Prostate gland (tissue), 2 donors: Measurements from ENCODE around the gene SIRT3.

ENCODE experiments used
- CTCF ChIP-seq, 4 experiments: fragments of 200-600 bp in 2 of 4; fragments of 450-650 bp in 2 of 4; sonication (generic) in 2 of 4; IDR thresholded peaks; 1 replicate in 3 of 4; 2 replicates in 1 of 4; pipeline ENCODE4 v1.5.1; 2016 to 2019; ENCODE audit warnings: antibody characterized with exemption in 4 of 4, mild to moderate bottlenecking in 2 of 4, moderate library complexity in 2 of 4
- POLR2AphosphoS5 ChIP-seq: sonication (generic); formaldehyde crosslinking; IDR thresholded peaks from one replicate; pipeline ENCODE4 v1.6.1; 2017; ENCODE audit warnings: antibody characterized with exemption

DNA sequence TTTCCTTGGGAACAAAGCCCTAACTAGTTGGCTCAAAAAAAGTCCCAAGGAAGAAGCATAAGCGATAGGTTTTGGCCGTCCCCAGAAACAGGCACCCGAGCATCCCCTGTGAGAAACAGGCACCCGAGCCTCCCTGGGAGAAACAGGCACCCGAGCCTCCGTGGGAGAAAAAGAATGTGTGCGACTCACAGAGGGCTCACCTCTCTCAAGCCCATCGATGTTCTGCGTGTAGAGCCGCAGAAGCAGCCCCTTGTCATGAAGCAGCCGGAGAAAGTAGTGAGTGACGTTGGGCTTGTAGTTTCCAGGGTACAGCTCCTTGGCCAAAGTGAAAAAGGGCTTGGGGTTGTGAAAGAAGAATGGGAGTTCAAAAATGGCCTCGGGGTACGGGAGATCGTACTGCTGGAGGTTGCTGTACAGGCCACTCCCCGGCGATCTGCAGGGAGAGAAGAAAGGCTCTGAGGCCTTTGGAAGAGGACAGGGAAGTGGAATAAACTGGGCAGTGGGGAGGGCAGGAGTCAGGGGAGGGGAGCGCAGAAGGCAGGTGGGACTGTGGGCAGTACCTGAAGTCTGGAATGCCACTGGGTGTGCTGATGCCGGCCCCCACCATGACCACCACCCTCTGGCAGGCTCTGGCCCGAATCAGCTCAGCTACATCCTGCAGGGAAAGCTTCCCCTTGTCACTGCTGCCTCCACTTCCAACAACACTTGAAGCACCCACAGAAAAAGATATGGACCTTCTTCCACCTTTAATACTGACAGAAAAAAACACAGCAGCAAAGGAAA is 3.2 kb downstream of the SIRT3 start:
- TF ChIP-seq CTCF (IDR thresholded peaks at IDR 0.05): no peak
- no peak for TF ChIP-seq POLR2AphosphoS5
